Smooth muscle cell of the brain vasculature (primary cell): Measurements from ENCODE around the gene SMAD6.
"Not testable (repeated sequence)": the region's sequence is repeated elsewhere in the genome, so short reads cannot be mapped to it uniquely, and the experiment has no call there.

Experiments used
- DNase-seq: peaks from one replicate; pipeline ENCODE4 v3.0.0-alpha.2; 2012; ENCODE audit warnings: low read depth, low spot score

SMAD6 gene

GRCh38 chr15:66742286-66742685 lies 40.2 kb downstream of the SMAD6 start:
- no peak for DNase-seq

GRCh38 chr15:66743204-66743603 lies 41.2 kb downstream of the SMAD6 start:
- DNase-seq = no peak

- no peak for DNase-seq
These were observed 41.9 kb downstream of the SMAD6 start for GRCh38 chr15:66743703-66744536.

- DNase-seq = no peak
These were observed 42.7 kb downstream of the SMAD6 start for GRCh38 chr15:66744610-66745279.

GRCh38 chr15:66745530-66746230 lies 43.6 kb downstream of the SMAD6 start:
- no peak for DNase-seq

- DNase-seq = no peak
These were observed 44.2 kb downstream of the SMAD6 start for GRCh38 chr15:66746231-66746605.

GRCh38 chr15:66747223-66747622 lies 45.2 kb downstream of the SMAD6 start:
- DNase-seq = no peak

- no peak for DNase-seq
These were observed 46.1 kb downstream of the SMAD6 start for GRCh38 chr15:66747886-66748707.

- DNase-seq = no peak
These were observed 46.6 kb downstream of the SMAD6 start for GRCh38 chr15:66748708-66749035.

- DNase-seq = no peak
These were observed 48.0 kb downstream of the SMAD6 start for GRCh38 chr15:66749841-66750575.

- DNase-seq = no peak
These were observed 48.6 kb downstream of the SMAD6 start for GRCh38 chr15:66750609-66751008.

- no peak for DNase-seq
These were observed 49.5 kb downstream of the SMAD6 start for GRCh38 chr15:66751579-66751978.

GRCh38 chr15:66752078-66752477 lies 50.0 kb downstream of the SMAD6 start:
- DNase-seq = no peak

- DNase-seq = no peak
These were observed 51.8 kb downstream of the SMAD6 start for GRCh38 chr15:66753687-66754377.

GRCh38 chr15:66754789-66755188 lies 52.8 kb downstream of the SMAD6 start:
- no peak for DNase-seq

- DNase-seq = no peak
These were observed 53.4 kb downstream of the SMAD6 start for GRCh38 chr15:66755298-66756068.

- no peak for DNase-seq
These were observed 54.3 kb downstream of the SMAD6 start for GRCh38 chr15:66756295-66756694.

GRCh38 chr15:66757030-66757429 lies 55.0 kb downstream of the SMAD6 start:
- no peak for DNase-seq

- DNase-seq = no peak
These were observed 55.5 kb downstream of the SMAD6 start for GRCh38 chr15:66757521-66757920.

- DNase-seq = not testable (repeated sequence)
These were observed 56.2 kb downstream of the SMAD6 start for GRCh38 chr15:66758217-66758616.
